GM19397 (cell line): Measurements from ENCODE around the gene BHLHE40.

ENCODE experiments used
- ATAC-seq: cut with Tn5 transposase; IDR thresholded peaks from one replicate; pipeline ENCODE4 v1.9.1; 2021; ENCODE audit warnings: mild to moderate bottlenecking, moderate library complexity; ENCODE audit not compliant: unreplicated experiment

BHLHE40 gene

DNA sequence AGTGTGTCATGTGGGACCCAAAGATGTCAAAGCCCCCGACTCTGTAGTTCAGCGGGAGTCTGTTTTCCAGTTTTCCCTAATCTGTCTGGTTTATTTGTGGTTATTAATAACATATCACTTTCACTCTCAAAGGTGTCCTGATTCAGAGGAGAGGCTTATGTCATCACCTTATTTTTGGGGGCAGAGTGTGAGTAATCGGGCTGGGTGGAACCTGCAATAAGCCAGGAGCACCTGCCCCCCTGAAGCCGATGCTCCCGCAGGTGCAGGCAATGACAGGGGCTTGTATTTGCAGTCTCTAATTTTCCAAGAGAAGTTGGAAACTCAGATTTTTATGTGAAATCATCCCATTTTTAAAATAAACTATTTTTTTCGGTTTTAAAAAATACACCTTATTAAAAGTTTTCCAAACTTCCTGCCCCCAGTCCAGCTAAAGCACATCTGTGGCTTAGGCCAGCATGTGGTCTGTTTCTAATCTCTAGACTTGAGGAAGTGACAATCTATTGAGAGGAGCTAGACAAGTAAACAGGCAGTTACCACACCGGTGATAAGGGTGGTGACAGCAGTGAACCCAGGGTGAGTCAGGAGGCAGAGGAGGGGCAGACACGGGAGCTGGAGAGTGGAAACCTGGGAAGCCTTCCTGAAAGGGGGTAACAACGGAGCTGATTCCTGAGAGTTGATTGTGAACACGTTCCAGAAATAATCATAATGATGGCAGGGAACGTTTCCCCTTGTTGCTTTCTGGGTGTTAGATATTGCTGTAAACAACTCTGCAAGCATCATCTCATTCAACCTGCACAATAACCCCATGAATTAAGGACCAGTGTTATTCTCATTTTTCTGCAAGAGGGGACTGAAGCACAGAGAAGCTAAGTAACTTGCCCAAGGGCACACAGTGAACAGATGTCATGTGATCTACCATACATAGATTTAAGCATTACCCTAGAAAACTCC is 37.2 kb downstream of the BHLHE40 start:
- ATAC-seq: peak; percentile 34

DNA sequence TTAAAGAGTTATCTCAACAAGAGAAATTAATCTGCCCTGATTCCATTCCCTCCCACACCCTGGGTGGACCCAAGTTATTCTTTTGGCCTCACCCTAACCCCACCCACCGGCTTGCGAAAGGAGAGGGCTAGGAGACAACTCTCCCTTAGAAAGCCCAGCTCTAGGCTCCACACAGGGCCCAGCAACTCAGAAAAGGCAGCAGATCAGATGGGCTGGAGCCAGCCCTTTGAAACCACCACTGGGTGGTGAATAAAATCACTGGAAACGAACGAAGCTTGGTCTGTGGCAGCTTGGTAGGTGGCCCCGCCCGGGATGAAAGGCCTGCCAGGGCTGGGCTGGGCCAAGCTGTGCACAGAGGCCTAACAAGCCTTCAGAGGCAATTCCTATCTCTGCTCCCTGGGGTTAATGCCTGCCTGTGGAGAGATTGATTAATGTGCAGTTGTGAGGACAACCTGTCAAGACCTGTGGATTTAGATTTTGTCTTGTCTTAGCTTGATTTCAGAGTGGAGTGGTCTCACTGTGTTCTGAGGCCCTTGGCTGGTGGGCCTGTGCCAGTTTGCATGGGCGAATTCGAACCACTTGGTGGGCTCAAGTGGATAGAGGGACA is 38.8 kb downstream of the BHLHE40 start:
- ATAC-seq: no peak

DNA sequence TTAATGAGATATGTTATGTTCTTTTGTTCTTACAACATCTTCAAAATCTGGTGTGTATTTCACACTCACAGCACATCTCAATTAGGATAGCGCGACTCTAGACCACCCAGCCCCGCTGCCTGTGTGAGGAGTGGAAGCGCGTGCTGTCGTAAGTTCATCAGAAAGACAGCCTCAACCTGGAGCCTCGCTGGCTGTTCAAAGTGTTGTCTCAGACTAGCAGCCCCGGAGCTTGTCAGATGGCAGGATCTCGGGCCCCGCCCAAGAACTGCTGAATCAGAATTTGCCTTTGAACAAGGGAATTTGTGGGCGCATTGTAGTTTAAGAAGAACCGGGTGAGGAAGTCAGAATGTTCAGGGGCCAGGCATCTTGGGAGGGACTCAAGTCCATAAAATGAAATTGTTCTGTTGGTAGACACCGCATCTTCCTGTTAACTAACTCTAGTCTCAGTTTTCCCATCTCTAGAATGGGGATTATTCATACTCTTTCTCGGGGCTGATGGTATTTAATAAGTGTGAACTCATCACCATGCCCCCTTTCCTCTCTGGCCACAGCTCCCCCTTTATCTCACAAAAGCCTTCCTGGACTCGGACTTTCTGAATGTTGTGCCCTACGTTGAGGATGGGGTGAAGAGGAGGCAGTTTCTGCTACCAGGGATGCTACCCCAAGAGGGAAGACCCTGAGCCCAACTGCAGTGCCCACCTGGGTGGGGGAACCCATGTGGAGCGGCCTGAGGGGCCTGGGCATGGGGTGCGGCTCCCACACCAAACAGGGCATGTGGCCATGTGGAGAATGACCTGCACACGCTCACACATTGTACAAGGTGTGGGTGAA is 40.4 kb downstream of the BHLHE40 start:
- ATAC-seq: no peak

DNA sequence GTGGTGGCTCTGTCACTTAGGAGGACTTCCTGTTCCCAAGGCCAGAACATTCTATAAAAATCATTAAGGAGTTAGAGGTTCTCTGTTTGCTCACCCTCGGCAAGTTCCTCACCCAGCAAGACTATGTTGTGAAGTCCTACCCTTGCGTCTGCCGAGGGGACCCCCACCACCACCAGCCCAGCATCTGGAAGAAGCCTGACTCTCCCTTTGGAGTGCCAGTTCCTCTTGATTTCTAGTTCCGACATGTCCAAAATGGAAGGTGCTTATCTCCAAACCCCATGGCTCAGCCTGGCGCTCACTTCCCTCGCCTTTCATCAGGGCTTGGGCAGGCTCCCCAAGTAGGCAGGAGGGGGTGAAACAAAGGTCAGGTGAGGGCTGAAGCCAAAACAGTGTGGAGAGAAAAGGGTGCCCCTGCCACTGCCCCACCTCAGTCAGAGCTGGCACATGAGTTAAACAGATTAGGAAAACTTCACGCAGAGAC is 41.0 kb downstream of the BHLHE40 start:
- no peak for ATAC-seq

DNA sequence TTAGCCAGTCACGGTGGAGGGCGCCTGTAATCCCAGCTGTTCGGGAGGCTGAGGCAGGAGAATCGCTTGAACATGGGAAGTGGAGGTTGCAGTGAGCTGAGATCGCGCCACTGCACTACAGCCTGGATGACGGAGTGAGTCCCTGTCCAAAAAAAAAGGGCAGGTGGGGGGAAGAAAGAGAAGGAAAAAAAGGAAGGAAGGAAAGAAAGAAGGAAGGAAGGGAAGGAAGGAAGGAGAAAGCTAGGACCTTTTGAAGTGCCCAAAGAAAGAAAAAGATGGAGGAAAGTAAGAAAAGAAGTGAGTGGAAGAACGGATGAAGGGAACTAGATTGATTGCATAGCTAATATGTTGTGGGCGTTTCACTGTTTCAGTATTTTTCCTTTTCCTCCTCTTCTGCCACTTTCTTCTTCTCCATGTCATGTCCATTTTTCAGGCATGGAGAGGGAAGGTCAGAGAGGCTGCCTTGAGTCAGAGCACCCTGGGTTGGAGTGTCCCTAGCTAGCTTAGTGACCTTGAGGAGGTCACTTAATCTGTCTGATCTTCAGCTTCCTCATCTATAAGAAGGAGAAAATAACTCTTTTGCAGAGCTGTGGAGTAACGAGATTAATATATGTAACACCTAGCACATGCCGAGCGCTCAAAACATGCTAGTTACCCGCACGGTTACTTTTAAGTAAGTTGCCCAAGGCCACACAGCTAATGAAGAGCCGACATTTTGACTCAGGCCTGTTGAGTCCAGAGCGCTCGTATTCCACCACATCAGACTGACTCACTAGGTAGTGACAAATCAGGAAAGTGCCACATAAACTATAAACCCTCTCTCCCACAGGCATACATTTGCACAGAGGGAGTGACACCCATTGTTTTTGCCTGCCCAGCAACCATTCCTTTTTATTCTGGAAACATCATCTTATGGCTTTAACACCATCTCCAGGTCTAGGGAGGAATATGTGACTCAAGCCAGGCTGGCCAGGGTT is 42.2 kb downstream of the BHLHE40 start:
- ATAC-seq: no peak

DNA sequence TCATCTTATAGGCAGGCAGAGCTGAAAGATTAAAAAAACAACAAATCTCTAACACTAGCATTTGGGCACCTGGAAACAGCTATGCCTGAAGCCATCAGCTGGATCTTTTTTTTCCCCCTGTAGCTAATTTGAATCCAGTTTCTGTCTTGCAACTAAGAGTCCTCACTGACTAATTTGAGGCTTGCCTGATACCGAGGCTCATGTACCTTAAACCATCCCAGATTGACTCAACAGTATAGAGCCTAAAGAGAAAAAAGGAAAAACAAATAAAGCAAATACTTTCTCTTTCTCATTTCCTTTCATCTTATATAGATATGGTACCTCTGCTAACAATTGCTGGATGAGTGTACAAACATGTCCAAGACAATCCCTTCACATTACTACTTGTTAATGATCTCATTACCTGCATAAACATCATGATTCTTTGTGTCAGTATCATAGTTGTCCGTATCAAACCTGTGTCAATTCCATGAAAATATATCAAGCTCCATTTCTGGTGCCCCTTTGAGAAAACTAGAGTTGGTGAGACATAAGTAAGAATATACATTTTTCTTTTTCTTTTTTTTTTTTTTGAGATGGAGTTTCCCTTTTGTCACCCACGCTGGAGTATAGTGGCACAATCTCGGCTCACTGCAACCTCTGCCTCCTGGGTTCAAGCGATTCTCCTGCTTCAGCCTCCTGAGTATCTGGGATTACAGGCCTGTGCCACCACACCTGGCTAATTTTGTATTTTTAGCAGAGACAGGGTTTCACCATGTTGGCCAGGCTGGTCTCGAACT is 43.1 kb downstream of the BHLHE40 start:
- ATAC-seq: no peak

DNA sequence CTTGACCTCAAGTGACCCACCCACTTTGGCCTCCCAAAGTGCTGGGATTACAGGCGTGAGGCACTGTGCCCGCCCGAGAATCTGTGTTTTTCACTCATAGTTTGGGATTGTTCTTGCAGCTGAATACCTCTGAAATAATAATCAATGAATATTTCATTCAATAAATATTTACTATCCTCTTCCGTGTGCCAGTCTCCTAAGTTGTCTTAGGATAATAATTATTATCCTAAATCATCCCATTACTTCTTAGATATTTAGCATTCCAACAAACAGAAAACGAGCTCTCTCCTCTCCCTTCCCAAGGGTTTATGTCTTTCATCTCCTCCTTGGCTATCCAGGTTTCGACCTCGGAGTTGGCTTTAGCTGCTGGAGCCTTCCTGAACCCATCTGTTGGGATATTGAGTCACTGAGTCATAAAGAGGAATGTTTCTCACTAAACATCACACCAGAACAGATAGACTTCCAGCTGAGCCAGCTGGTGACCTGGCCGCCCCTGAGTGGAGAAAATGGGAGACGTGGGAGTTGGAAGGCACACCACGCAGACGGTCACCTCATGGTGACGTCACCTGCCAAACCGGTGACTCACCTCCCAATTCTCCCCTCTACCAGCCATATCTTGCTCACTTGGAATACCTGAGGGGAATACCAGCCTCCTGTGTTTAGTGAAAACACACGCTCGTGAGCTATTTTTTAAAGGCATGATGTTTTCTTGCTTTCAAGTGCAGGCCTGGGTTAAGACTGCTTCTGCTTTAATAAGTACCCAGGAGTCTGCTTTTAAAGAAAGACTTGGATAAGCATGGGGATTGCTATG is 43.9 kb downstream of the BHLHE40 start:
- no peak for ATAC-seq

DNA sequence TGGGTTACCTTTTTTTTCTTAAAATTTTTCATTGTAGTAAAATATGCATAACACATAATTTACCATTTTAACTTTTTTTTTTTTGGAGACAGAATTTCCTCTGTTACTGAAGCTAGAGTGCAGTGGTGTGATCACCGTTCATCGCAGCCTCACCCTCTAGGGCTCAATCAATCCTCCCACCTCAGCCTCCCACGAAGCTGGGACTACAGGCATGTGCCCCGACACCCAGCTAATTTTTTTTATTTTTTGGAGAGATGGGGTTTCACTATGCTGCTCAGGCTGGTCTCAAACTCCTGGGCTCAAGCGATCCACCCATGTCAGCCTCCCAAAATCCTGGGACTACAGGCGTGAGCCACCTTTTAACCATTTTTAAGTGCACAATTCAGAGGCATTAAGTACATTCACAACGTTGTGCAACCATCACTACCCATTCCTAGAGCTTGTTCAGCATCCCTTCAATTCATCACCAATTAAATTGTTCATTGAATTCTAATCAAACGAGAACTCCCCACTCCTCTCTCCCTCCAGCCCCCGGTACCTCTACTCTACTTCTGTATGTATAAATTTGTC is 44.6 kb downstream of the BHLHE40 start:
- no peak for ATAC-seq

DNA sequence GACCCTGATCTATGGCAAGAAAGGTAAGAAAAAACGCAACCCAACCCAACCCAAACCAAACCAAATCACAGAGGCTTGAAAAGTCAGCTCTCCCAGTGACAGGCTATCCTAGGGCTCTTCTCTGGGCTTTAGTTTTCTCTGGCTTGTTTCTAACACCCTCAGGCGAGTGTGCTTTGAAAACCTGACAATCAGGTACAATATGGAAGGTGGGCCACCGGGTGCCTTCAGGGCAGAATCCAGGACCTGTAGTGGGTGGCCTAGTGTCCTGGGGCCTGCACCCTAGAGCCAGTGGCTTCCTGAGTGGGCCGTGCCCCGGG is 46.8 kb downstream of the BHLHE40 start:
- peak; percentile 9 for ATAC-seq

DNA sequence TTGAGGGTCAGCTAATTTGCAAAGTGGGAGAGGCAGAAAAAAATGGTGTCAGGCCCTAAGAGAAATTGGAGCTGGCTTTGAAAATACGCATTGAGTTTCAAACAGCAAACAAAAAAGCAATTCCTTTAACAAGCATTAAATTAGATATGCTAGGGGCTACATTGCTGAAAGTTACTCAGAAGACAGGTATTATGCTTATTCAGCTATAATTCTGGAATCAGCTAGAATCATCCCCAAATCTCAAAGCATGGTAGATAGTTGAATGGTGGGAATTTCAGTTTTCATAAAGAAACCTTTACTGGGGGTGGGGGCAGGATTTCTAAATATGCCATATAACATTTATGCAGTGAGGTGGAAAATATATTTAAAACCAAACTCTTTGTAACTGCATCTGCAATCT is 50.5 kb downstream of the BHLHE40 start:
- no peak for ATAC-seq

DNA sequence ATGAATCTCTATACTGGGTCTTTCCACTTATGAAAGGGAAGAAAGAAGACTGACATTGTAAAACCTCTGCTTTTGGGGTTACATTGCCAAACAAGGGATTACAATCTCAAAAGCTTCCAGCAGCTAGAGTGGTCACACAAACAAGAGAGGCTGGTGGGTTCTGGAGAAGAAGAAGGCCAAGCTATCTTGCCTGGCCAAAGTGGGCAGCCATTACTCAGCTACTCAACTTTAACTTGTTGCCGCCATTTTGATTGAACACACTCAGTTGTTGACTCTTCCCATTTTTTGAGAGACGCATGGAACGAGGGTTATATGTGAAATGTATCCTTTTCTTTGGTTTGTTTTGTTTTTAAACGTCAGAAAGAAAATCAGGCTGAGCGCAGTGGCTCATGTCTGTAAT is 50.9 kb downstream of the BHLHE40 start:
- no peak for ATAC-seq

DNA sequence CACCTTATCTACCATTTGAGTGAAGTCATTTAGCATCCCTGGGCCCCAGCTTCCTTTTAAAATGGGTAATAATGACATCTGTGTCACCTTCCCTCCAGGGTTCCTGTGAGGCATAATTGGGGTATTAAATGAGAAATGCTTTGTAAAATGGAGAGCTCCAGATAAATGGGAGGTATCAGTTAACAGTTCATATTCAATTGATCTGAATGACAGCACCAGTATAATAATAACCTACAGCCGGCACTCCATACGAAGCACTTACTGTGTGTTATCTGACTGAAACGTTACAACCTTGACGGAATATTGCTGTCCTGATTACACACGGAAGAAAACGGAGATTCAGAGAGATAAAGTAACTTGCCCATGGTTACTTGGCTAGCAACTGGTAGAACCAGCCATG is 53.6 kb downstream of the BHLHE40 start:
- ATAC-seq: no peak
